Keratinocyte (primary cell): Measurements from ENCODE around the gene OSGIN1. TPM values are rescaled to one million over a fixed set of nuclear protein-coding genes. Genes with fewer than 3 reads are reported as not detected.

Source experiments
- DNase-seq: peaks from one replicate; pipeline ENCODE4 v3.0.0-alpha.2; 2011; ENCODE audit warnings: low read depth, missing footprints, low spot score
- FAIRE-seq: peaks from 2 replicates; lab custom pipeline; 2011; peaks lifted over from hg19 to GRCh38; lab: Jason Lieb, UNC
- H2AFZ ChIP-seq: 2 replicates; pipeline ENCODE4 v1.6.0; 2012; ENCODE audit warnings: low read length, control low read depth, inconsistent platforms; ENCODE audit not compliant: control insufficient read depth
- H3K27ac ChIP-seq: 2 replicates; pipeline ENCODE4 v1.5.1; 2011; ENCODE audit warnings: low read length; ENCODE audit not compliant: control insufficient read depth, insufficient read depth
- H3K27me3 ChIP-seq: 3 replicates; pipeline ENCODE4 v1.6.0; 2011; ENCODE audit warnings: low read length; ENCODE audit not compliant: control insufficient read depth, insufficient read depth; ENCODE audit errors: extremely low read depth
- H3K36me3 ChIP-seq, 2 experiments: 2 replicates in 1 of 2; 3 replicates in 1 of 2; pipeline ENCODE4 v1.5.1; 2011; ENCODE audit warnings: low read length in 2 of 2, mild to moderate bottlenecking in 1 of 2; ENCODE audit not compliant: control insufficient read depth in 2 of 2, insufficient read depth in 2 of 2; ENCODE audit errors: extremely low read depth in 1 of 2
- H3K4me1 ChIP-seq: 3 replicates; pipeline ENCODE4 v1.5.1; 2011; ENCODE audit warnings: low read length; ENCODE audit not compliant: control insufficient read depth, insufficient read depth; ENCODE audit errors: extremely low read depth
- H3K4me2 ChIP-seq: 3 replicates; pipeline ENCODE4 v1.6.0; 2011; ENCODE audit warnings: low read depth, low read length; ENCODE audit not compliant: control insufficient read depth, insufficient read depth; ENCODE audit errors: extremely low read depth
- H3K4me3 ChIP-seq, 3 experiments: fragments of 200-600 bp in 1 of 3; sonication (generic) in 1 of 3; 2 replicates in 2 of 3; 3 replicates in 1 of 3; pipeline ENCODE4 v1.5.1; 2011 to 2016; ENCODE audit warnings: low read length in 3 of 3, mild to moderate bottlenecking in 3 of 3, control low read depth in 2 of 3, inconsistent platforms in 1 of 3, low read depth in 1 of 3, mixed read lengths in 1 of 3, mixed run types in 1 of 3, moderate library complexity in 1 of 3; ENCODE audit not compliant: control insufficient read depth in 2 of 3, insufficient read depth in 2 of 3; ENCODE audit errors: extremely low read depth in 1 of 3
- H3K79me2 ChIP-seq: 2 replicates; pipeline ENCODE4 v1.6.0; 2012; ENCODE audit warnings: low read length; ENCODE audit not compliant: control insufficient read depth, insufficient read depth
- H3K9ac ChIP-seq: 3 replicates; pipeline ENCODE4 v1.6.0; 2011; ENCODE audit warnings: low read length; ENCODE audit not compliant: control insufficient read depth, insufficient read depth; ENCODE audit errors: extremely low read depth
- H3K9me1 ChIP-seq: 3 replicates; pipeline ENCODE4 v1.6.0; 2011; ENCODE audit warnings: low read length; ENCODE audit not compliant: control insufficient read depth, insufficient read depth; ENCODE audit errors: extremely low read depth
- H3K9me3 ChIP-seq: 2 replicates; pipeline ENCODE4 v1.5.1; 2012; ENCODE audit warnings: low read depth, low read length; ENCODE audit not compliant: control insufficient read depth
- H4K20me1 ChIP-seq: 3 replicates; pipeline ENCODE4 v1.6.0; 2011; ENCODE audit warnings: low read length; ENCODE audit not compliant: control insufficient read depth, insufficient read depth; ENCODE audit errors: extremely low read depth
- EZH2 ChIP-seq: IDR thresholded peaks from one replicate; pipeline ENCODE4 v1.6.1; 2012; ENCODE audit warnings: inconsistent platforms, mild to moderate bottlenecking, low read length, moderate library complexity
- dilution Hi-C: fragments of 300-500 bp; cut with MboI; formaldehyde crosslinking; loops from one replicate; pipeline ENCODE4 v1.7.0; 2020; ENCODE audit warnings: low sequenced_read_pairs; ENCODE audit not compliant: extremely low pct_ligation_motif_present
- polyA plus RNA-seq, 5 experiments: library from polyadenylated mRNA; depleted of rRNA in 3 of 5; stranded (reverse) in 3 of 5; stranded (forward) in 1 of 5; unstranded in 1 of 5; fragments of >200 nt; gene quantifications; 1 replicate in 1 of 5; 2 replicates in 3 of 5; 3 replicates in 1 of 5; pipeline versions ENCODE4 v1.2.1 to v1.2.3, GENCODE V29; 2011 to 2012; ENCODE audit warnings: missing spikeins in 2 of 5, low read depth in 1 of 5, low replicate concordance in 1 of 5
- TF ChIP-seq, protein P1 (sequence below), 3 experiments: IDR thresholded peaks in 1 of 3; conservative IDR thresholded peaks in 1 of 3; optimal IDR thresholded peaks in 1 of 3; 2 replicates in 2 of 3; 3 replicates in 1 of 3; pipeline versions ENCODE3 to v1.5.1; 2011; ENCODE audit warnings: low read length in 3 of 3, mild to moderate bottlenecking in 3 of 3, moderate library complexity in 2 of 3, control low read depth in 1 of 3, inconsistent platforms in 1 of 3; ENCODE audit not compliant: insufficient read depth in 2 of 3; ENCODE audit errors: extremely low read depth in 1 of 3

OSGIN1 gene
- polyA plus RNA-seq, 1 donor (not counting 4 experiments of a cell fraction or from before 2014, with no cell fraction given) = 2.1 TPM

- no peak for TF ChIP-seq EZH2
- TF ChIP-seq, protein P1, sequence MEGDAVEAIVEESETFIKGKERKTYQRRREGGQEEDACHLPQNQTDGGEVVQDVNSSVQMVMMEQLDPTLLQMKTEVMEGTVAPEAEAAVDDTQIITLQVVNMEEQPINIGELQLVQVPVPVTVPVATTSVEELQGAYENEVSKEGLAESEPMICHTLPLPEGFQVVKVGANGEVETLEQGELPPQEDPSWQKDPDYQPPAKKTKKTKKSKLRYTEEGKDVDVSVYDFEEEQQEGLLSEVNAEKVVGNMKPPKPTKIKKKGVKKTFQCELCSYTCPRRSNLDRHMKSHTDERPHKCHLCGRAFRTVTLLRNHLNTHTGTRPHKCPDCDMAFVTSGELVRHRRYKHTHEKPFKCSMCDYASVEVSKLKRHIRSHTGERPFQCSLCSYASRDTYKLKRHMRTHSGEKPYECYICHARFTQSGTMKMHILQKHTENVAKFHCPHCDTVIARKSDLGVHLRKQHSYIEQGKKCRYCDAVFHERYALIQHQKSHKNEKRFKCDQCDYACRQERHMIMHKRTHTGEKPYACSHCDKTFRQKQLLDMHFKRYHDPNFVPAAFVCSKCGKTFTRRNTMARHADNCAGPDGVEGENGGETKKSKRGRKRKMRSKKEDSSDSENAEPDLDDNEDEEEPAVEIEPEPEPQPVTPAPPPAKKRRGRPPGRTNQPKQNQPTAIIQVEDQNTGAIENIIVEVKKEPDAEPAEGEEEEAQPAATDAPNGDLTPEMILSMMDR (optimal IDR thresholded peaks at IDR 0.05 in 1 of 3, IDR thresholded peaks at IDR 0.05 in 1 of 3, conservative IDR thresholded peaks at IDR 0.05 in 1 of 3; ENCODE audit: extremely low read depth in 1 of 3, insufficient read depth in 2 of 3, low read length in 3 of 3) = no peak
- no peaks in the 10 kb centered on the region for H3K9me1 ChIP-seq
- no peak overlapping the region for H2AFZ ChIP-seq
- no peak overlapping the region for H3K4me2 ChIP-seq
- no peaks in the 10 kb centered on the region for H3K4me1 ChIP-seq
- H3K36me3 ChIP-seq = no peaks in the 10 kb centered on the region
- FAIRE-seq (no peak), DNase-seq (no peak)
- H3K27me3 ChIP-seq = peaks cover 21% of the 10 kb centered on the region
- H4K20me1 ChIP-seq = no peaks in the 10 kb centered on the region
- H3K27ac ChIP-seq = no peak overlapping the region
- dilution Hi-C loops = no loop called here
- no peak overlapping the region for H3K4me3 ChIP-seq
- no peaks in the 10 kb centered on the region for H3K9me3 ChIP-seq
- no peaks in the 10 kb centered on the region for H3K79me2 ChIP-seq
- H3K9ac ChIP-seq = no peak overlapping the region
Observed at GRCh38 chr16:84005391-84005790, 52.4 kb downstream of the OSGIN1 start.

GRCh38 chr16:84007520-84007919 is 54.5 kb downstream of the OSGIN1 start:
- H3K36me3 ChIP-seq = no peaks in the 10 kb centered on the region
- no peak overlapping the region for H2AFZ ChIP-seq
- H3K9ac ChIP-seq = no peak overlapping the region
- H3K9me3 ChIP-seq = no peaks in the 10 kb centered on the region
- H3K27ac ChIP-seq = no peak overlapping the region
- TF ChIP-seq EZH2 = no peak
- dilution Hi-C loops = no loop called here
- H3K79me2 ChIP-seq = no peaks in the 10 kb centered on the region
- no peaks in the 10 kb centered on the region for H3K4me1 ChIP-seq
- H3K27me3 ChIP-seq = peaks cover 16% of the 10 kb centered on the region
- H3K9me1 ChIP-seq = no peaks in the 10 kb centered on the region
- FAIRE-seq (no peak), DNase-seq (no peak)
- H3K4me2 ChIP-seq = no peak overlapping the region
- no peak overlapping the region for H3K4me3 ChIP-seq
- H4K20me1 ChIP-seq = no peaks in the 10 kb centered on the region

GRCh38 chr16:84007965-84008364 is 54.9 kb downstream of the OSGIN1 start:
- FAIRE-seq = no peak
- H3K4me3 ChIP-seq = no peak overlapping the region
- no peak overlapping the region for H3K4me2 ChIP-seq
- H3K9ac ChIP-seq = no peak overlapping the region
- H3K9me3 ChIP-seq = no peaks in the 10 kb centered on the region
- H3K9me1 ChIP-seq = no peaks in the 10 kb centered on the region
- no peak for TF ChIP-seq EZH2
- TF ChIP-seq, protein P1 (optimal IDR thresholded peaks at IDR 0.05 in 1 of 3, IDR thresholded peaks at IDR 0.05 in 1 of 3, conservative IDR thresholded peaks at IDR 0.05 in 1 of 3; ENCODE audit: extremely low read depth in 1 of 3, insufficient read depth in 2 of 3, low read length in 3 of 3) = no peak
- no peaks in the 10 kb centered on the region for H3K79me2 ChIP-seq
- H3K4me1 ChIP-seq = no peaks in the 10 kb centered on the region
- DNase-seq = no peak
- H3K27me3 ChIP-seq = peaks cover 13% of the 10 kb centered on the region
- no peaks in the 10 kb centered on the region for H3K36me3 ChIP-seq
- no peaks in the 10 kb centered on the region for H4K20me1 ChIP-seq
- no peak overlapping the region for H2AFZ ChIP-seq
- dilution Hi-C loops = no loop called here
- H3K27ac ChIP-seq = no peak overlapping the region
